SHP77 (cell line): ENCODE measurements around the gene AMMECR1L.

Experiments used
- DNase-seq, 2 experiments: peaks; one replicate each; lab custom pipeline; 2025; lab: John Stamatoyannopoulos, UW

Gene AMMECR1L

DNA sequence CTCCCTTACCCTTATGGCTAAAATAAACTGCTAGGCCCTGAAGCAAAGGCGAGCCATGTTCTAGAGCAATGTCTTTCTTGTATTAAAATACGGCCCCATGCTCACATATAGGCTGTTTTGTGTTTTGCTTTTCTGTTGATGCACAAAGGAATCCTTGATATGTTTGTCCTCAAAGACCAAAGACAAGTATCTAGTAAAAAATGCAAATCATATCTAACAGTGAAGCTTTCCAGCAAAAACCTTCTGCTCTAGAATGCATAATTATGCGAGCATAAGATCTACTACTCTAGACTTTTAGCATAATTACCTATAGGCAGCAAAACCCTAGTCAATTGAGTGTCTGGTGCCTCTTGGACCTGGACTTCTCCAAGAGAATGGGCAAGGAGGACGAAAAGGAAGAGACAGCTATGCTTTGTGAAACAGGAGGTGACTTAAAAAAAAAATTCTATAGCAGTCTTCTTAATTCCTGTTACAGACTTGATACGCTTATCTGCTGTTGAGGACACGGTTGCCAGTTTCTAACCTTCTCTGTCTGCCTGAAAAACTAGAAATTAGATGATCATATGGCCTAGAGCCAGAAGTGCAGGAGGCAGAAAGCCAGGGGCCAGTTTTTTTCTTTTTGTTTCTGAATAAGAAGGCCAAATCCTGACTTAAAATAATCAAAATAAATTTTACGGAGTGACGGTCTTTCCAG lies 1.5 kb upstream of the AMMECR1L start:
- no peak for DNase-seq

DNA sequence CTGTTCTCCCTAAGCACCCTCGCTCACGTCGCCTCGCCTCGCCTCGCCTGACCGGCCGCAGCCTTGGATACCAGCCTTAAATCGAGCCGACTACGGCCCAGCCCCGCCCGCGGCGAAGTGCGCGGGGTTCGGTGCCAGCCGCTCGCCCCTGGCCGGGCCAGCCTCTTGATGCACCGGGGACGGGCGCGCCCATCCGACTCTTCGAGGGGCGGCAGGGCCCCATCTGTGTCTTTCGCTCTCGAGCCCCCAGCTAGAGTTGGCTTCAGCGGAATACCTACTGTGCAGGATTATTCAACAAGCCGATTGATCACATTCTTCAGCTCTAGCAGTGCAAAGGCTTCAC lies 808 bp upstream of the AMMECR1L start:
- peak in 1 of 2 experiments; percentile 30 for DNase-seq

DNA sequence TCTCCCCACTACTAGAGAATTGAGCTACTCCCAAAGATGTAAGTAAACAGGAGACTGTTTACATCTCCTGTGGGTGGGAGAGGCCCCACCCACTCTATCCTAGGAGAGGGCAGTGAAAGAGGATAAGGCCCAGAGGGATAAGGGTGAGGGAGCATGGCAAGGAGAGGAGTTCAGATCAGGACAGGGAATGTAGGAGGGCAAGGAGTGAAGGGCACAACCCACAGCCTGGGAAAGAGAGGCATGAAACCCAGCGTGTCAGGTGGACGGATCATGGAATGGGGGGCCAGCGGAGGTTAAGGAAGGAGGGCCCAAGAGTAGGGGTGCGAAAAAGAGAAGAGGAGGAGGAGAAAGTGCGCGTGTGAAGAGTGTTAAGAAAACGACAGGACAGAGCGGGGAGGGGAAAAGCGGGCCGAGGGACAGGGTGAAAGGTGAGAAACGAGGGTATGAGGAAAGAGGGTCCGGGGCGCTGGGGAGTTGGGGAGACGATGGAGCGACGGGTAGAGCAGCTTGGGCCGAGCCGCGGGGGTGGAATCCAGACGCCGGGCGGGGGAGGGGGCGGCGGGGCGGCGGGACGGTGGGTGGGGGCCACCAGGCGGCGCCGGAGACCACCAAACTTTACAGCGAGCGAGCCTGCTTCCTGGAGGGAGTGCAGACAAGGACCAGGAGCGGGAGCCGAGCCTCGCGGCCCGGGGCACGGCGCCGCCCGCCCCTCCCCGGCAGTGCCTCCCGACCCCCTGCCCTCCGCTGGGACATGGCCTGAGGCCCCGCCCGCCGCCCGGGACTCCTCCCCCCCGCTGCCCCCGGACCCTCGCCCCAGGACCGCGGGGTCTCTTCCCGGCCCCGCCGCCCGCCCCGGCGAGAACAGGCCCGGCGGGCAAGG lies 655 bp downstream of the AMMECR1L start:
- peak in 1 of 2 experiments; percentile 11 for DNase-seq

DNA sequence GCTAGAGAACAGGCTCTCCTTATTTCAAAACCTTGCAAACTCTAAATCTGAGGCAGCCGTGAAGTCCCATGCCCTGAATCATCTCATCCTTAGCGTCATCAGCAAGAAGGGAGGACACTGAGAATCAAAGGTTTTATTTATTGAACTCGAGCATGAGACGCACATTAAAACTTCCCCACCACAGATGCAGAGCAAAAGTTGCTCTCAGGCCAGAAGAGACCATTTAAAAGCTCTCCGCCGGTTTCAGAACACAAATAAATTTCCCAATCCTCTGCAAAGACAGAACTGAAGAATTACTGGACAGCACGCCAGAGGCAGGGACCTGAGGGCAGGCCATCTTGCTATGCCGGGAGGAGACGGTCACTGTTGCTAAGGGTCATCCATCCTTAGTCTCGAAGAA lies 1.3 kb downstream of the AMMECR1L start:
- no peak for DNase-seq

DNA sequence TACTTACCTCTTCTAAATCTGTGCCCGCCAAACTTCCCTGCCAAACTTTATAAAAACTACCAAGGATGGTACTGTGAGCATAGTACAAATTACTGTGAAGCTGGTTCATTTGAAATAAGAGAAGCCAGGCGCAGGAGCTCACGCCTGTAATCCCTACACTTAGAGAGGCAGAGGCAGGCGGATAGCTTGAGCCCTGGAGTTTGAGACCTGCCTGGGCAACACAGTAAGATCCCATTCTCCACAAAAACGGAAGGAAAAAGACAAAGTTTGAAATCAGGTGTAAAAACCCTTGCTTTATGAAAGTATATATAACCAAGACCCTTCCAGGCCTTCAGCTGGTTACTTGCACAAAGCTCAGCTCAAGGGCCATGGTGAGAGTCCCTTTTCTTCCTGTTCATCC lies 5.9 kb downstream of the AMMECR1L start:
- no peak for DNase-seq

DNA sequence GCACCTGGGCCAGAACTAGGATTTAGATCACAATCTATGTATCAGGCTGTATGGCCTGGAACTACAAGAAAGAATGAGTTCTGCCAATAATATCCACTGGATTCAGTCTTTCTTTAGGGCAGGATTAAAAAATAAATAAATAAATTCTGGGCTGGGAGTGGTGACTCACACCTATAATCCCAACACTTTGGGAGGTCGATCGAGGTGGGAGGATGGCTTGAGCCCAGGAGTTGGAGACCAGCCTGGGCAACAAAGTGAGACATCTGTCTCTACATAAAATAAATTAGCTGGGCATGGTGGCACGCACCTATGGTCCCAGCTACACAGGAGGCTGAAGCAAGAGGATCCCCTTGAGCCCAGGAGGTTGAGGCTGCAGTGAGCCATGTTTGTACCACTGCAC lies 8.1 kb downstream of the AMMECR1L start:
- no peak for DNase-seq

DNA sequence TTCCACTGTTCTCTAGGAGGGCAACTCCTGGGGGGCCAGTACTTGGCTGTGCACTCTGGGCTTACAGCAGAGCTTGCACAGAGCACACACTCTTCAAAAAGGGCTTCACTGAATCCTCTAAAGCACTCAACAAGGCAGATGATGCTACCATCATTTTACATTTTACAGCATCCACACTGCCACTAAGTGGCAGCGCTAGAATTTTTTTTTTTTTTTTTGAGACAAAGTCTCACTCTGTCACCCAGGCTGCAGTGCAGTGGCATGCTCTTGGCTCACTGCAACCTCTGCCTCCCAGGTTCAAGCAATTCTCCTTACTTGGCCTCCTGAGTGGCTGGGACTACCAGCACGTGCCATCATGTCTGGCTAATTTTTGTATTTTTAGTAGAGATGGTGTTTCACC lies 8.6 kb downstream of the AMMECR1L start:
- no peak for DNase-seq

DNA sequence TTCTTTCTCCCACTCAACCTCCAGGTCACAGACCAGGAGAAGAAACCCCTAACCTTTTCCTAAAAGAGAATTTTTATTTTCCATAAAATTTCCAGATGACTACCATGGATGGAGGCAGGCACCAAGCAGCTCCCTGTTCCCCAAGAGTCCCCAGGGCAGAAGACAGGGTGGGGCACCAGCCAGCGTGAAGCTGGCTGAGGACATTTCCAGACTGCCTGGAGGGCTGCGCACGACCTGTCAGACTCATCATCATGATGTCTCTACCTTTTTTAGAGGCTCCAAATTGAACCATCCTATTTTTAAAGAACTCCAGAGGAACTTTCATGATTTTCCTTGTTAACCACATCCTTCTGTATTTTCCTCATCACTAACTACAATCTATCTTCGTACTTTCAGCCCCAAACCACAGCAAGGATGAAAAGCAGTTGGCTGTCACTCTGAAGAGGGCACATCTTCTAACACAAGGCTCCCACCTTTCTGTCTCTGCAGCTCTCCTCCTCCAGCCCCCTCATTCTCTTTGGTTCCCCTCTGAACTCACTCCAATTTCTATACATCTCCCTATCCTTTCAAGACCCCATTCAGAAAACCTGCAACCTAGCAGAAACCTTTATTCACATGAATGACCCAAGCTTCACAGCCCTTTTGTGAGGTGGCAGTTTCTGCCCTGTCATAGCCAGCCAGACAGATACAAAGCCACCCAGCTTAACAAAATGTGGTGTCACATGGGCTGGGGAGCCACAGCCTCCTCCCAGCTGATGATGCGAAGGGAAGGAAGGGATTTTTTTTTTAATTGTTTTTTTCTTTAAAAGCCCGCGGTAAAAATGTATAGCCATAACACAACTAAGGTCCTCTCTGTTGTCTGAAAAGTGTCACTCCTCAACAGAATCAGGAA lies 11.1 kb downstream of the AMMECR1L start:
- DNase-seq, result no peak

DNA sequence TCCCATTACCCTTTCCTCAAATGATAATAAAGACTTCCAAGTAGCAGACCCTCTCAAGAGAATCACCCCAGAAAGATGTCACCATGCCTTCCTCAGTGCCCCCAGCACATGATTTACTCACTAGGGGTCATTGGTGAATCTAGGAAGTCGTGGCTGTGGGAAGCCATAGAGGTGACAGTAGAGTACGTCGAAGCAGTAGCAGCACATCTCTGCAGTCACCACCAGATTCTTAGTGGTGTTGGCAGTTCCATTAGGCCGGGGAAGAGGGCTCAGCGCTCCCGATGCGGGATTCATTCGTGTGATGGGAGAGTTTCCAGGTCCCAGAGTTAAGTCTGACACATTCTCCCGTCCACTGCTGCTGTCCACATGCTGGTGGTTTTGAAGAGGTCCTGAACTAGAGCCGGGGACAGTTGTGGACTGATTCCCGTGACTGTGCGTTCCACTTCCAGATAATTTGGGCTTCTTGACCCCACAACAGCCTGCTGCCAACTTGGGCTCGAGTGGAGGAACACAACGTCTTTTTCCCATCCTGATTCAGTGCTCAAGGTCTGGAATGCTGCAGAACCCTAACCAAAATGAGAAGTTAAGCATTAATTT lies 12.0 kb downstream of the AMMECR1L start:
- no peak for DNase-seq

DNA sequence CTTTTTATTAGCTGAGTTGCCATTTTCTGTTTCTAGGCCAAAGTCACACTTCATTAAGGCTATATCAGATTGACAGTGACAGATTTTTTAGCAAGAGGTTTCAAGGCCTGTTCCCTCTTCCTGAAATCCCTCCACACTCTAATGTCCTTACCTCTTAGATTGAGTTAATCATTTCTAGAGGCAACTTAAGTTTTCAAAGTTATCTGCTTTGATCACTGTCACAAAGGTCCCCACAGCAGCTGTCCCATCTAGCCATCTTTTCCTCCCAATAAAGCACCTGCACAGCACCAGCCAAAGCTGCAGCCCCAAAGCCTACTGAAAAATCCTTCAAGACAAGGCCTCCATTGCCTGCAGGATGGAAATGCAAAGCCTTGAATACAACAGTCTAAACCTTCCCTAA lies 13.4 kb downstream of the AMMECR1L start:
- no peak for DNase-seq

DNA sequence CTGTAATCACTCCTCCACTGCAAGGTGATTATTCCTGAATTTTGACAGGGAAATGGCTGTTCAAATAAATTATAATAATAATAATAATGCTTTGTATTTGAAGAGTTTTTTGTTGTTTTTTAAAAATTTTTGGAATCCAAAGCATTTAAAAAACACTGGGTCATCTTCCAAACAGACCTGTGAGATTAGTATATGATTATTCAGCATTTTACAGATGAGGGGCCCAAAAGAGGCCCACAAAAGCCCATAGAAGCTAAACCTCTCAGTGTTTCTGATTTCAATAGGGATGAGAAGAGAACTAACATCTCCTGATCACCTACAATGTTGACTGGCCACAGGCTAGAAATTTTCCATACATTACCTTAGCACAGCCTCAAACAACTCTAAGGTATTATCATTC lies 19.8 kb downstream of the AMMECR1L start:
- no peak for DNase-seq

DNA sequence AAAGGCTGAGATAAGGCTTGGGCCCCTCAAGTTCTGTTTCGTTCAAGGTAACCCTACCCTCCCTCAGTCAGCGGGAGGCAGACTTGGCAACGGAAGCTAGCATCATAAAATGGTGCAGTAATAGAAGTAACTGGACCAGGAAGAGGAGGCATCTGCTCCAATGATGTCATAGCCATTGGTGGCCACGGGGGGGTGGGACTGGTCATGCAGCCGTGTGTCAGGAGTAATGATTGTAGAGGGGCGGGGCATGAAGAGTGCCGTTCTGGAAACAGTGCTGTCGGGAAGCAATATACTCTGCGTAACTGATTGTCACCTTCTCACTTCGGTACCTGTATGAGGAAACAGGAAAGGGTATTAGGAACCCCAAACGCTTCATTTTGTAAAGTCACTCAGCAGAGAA lies 20.9 kb downstream of the AMMECR1L start:
- peak in 1 of 2 experiments; percentile 5 for DNase-seq

DNA sequence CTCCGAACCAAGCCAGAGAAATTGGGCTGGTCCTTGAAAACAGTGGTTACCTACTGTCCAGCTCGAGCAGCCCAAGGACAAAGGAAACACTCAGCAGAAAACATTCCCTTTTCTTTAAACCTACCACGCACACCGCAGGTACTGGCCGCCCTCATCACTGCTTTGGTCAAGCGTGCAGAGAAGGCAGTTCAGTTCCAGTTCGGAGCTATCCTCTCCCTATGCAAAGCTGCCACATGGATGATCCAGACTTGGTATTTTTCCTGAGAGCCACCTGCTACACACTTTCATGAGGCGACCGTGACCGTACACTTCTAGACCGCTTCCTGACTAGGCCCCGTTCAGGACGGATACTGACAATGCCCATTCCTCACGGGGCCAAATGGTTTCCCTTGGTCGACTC lies 23.5 kb downstream of the AMMECR1L start:
- no peak for DNase-seq

DNA sequence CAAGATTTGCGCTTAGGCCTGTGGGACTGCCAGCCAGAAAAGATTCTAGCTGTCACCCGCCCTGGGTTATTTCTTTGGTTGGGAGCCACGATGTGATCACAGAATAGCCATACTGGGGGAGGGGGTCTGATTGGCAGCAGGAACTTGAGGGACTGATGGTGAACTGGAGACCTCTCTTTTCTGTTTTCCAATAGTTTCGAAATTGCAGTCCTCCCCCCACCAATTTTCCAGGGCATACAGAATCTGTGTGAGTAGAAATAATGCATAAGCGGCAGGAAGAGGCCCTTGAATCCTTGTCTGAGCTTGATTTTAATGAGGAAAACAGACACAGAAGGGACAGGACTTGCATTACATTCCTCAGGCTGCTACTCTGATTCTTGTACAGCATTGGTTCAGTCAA lies 25.6 kb downstream of the AMMECR1L start:
- no peak for DNase-seq

DNA sequence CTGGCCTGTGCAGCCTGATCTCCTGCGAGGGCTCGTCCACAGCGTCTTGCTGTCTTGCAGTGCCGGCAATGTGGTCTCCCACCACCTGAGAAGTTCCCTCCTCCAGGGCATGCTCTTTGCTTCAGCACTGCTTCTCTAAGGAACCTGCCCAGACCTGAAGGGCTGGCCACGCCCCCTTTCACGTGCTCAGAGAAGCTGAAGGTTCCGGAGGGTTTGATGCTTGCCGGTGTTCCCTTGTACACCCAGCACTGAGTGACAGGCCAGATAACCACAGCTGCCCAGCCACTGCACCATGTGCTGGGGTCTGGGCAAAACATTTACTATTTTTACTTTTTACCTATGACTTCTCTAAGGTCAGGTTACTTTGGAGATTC lies 26.1 kb downstream of the AMMECR1L start:
- no peak for DNase-seq

DNA sequence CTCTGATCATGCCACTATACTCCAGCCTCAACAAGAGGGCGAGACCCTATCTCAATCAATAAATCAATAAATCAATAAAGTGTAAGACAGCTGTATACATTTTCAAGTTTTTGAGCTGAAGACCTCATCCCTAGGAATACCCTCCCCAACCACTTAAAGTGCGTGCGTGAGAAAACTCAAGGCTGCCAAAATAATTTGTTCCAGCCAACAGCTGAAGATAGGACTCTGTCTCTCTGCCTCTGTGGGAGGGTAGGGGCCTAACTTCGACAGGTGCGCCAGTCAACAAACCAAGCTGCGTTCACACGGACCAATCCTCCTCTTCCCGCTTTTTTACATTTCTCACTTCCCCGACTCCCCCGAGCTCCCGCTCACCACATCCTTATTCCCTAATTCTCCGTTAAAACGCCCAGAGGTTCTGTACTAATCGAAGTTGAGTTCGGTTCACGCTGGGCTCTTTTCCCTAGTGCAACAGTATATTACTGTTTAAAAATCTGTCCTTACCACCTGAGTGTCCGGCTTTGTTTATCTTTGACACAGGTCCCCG lies 28.4 kb downstream of the AMMECR1L start:
- DNase-seq, result peak in 1 of 2 experiments; percentile 6

DNA sequence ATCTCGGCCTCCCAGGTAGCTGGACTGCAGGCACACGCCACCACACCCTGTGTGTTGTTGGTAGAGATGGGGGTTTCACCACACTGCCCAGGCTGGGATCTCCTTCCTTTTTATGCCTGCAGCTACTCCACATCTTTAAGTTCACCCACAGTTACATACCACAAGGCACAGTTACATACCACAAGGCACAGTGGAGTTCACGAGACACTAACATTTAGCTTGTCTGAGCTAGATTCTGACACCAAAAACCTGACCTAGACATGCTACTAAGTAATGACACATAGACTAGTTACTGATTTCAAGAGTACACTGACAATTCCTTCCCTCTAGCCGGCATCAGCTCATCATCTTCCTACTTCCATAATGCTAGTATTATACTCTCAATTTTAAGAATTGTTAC lies 32.1 kb downstream of the AMMECR1L start:
- DNase-seq, result no peak

DNA sequence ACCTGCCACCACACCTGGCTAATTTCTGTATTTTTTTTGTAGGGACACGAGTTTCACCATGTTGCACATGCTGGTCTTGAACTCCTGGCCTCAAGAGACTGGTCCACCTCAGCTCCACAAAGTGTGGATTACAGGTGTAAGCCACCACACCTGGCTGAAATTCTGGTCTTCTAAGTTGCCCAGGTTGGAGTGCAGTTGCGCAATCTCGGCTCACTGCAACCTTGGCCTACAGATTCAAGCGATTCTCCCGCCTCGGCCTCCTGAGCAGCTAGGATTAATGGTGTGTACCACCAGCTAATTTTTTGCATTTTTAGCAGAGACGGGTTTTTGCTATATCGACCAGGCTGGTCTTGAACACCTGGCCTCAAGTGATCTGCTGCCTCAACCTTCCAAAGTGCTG lies 33.4 kb downstream of the AMMECR1L start:
- no peak for DNase-seq

DNA sequence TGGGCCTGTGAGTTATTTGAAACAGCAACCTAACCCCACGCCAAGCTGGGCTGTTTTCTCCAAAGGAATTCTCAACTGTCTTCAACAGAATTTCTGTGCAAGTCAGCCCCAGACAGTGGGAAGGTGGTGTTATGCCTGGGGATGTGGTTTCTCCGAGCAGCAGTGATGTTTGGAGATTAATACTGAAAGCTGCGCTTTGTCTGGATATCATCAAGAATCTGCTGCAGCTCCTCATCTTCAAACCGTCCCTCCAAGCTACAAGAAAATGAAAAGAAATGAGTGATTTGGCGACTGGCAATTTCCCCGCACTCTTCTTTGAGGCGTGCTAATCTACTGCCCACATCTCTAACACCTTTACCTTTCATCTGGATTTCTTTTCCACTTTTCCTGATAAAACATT lies 37.8 kb downstream of the AMMECR1L start:
- no peak for DNase-seq

DNA sequence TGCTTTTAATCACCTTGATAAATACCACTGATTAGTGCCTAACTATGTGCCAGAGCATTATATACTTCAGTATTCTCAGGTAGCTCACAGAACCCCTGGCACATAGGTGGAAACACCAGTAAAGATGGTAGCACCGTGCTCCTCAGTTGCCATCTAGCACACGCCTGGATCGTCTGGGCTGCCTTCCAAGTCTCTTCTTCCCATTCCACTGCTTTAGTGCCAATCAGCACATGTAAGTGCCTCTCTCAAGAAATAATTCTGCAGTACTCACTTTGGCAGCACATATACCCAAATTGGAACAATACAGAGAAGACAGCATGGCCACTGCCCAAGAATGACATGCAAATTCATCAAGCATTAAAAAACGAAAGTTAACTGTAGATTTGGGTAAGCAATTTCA lies 40.8 kb downstream of the AMMECR1L start:
- DNase-seq, result no peak

DNA sequence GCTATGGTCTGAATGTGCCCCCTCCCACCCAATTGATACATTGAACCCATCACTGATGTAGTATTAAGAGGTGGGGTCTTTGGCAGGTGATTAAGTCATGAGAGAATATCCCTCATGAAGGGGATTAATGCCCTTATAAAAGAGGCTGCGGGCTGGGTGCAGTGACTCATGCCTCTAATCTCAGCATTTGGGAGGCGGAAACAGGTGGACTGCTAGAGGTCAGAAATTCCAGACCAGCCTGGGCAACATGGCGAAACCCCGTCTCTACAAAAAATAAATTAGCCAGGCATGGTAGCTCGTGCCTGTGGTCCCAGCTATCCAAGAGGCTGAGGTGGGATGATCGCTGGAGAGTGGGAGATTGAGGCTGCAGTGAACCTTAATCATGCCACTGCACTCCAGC lies 42.1 kb downstream of the AMMECR1L start:
- no peak for DNase-seq
